ENCODE results near the gene NAMPT.
"Not testable (repeated sequence)": the region's sequence is repeated elsewhere in the genome, so short reads cannot be mapped to it uniquely, and the experiment has no call there.

Gene NAMPT

GRCh38 chr7:106284714-106285050 lies at the start of gene NAMPT:
Gene NAMPT, minus strand, starts transcription at chr7:106284983. Its CDS starts 99 bp downstream, at chr7:106284884.
- DNase-seq = no peak

GRCh38 chr7:106332201-106332600 lies 47.4 kb upstream of the NAMPT start:
- DNase-seq = no peak

- DNase-seq = no peak
Observed at GRCh38 chr7:106331441-106332175, 46.8 kb upstream of the NAMPT start.

- no peak for DNase-seq
Observed at GRCh38 chr7:106329971-106330733, 45.4 kb upstream of the NAMPT start.

- DNase-seq = no peak
Observed at GRCh38 chr7:106329408-106329807, 44.6 kb upstream of the NAMPT start.

GRCh38 chr7:106327538-106328481 lies 43.0 kb upstream of the NAMPT start:
- DNase-seq = no peak

- no peak for DNase-seq
Observed at GRCh38 chr7:106326594-106327537, 42.1 kb upstream of the NAMPT start.

GRCh38 chr7:106324509-106324908 lies 39.7 kb upstream of the NAMPT start:
- DNase-seq = not testable (repeated sequence)

GRCh38 chr7:106320254-106320770 lies 35.5 kb upstream of the NAMPT start:
- DNase-seq = not testable (repeated sequence)

- no peak for DNase-seq
Observed at GRCh38 chr7:106318482-106318881, 33.7 kb upstream of the NAMPT start.

GRCh38 chr7:106317971-106318370 lies 33.2 kb upstream of the NAMPT start:
- DNase-seq = no peak

- DNase-seq = no peak
Observed at GRCh38 chr7:106316947-106317346, 32.2 kb upstream of the NAMPT start.

GRCh38 chr7:106314875-106315274 lies 30.1 kb upstream of the NAMPT start:
- DNase-seq = no peak

GRCh38 chr7:106313966-106314365 lies 29.2 kb upstream of the NAMPT start:
- DNase-seq = no peak

GRCh38 chr7:106313456-106313901 lies 28.7 kb upstream of the NAMPT start:
- DNase-seq = no peak

GRCh38 chr7:106312906-106313305 lies 28.1 kb upstream of the NAMPT start:
- no peak for DNase-seq

- no peak for DNase-seq
Observed at GRCh38 chr7:106312099-106312871, 27.5 kb upstream of the NAMPT start.

- no peak for DNase-seq
Observed at GRCh38 chr7:106309362-106309761, 24.6 kb upstream of the NAMPT start.

GRCh38 chr7:106306256-106306655 lies 21.5 kb upstream of the NAMPT start:
- no peak for DNase-seq

GRCh38 chr7:106305732-106306131 lies 20.9 kb upstream of the NAMPT start:
- DNase-seq = no peak

GRCh38 chr7:106304568-106304967 lies 19.8 kb upstream of the NAMPT start:
- DNase-seq = no peak
